Esophagus squamous epithelium (tissue), 4 donors: ENCODE data around the gene ATP8A2.

Source experiments
- CTCF ChIP-seq, 6 experiments: fragments of 450-650 bp in 4 of 6; fragments of 200-600 bp in 2 of 6; sonication (generic) in 2 of 6; IDR thresholded peaks; one replicate each; pipeline ENCODE4 v1.5.1; 2016 to 2019; ENCODE audit warnings: antibody characterized with exemption in 6 of 6, mild to moderate bottlenecking in 4 of 6, moderate library complexity in 4 of 6
- POLR2A ChIP-seq, 4 donors: fragments of 450-650 bp; IDR thresholded peaks; one replicate each; pipeline ENCODE4 v1.6.1; 2017; ENCODE audit warnings: antibody characterized with exemption in 4 of 4, mild to moderate bottlenecking in 4 of 4, moderate library complexity in 3 of 4

- TF ChIP-seq POLR2A (IDR thresholded peaks at IDR 0.05) (no peak), CTCF (IDR thresholded peaks at IDR 0.05) (no peak)
Measured at GRCh38 chr13:25701304-25701703, 329.5 kb downstream of the ATP8A2 start.
